Bronchial epithelial cell (primary cell): Measurements from ENCODE around the gene WDR90. TPM values are rescaled to one million over a fixed set of nuclear protein-coding genes. Genes with fewer than 3 reads are reported as not detected.

Experiments used
- DNase-seq: peaks from one replicate; pipeline ENCODE4 v3.0.0-alpha.2; 2010; ENCODE audit warnings: low read depth
- FAIRE-seq: peaks from 2 replicates; lab custom pipeline; 2011; peaks lifted over from hg19 to GRCh38; lab: Jason Lieb, UNC
- H3K27me3 ChIP-seq: 2 replicates; pipeline ENCODE4 v1.5.1; 2011; ENCODE audit warnings: low read length; ENCODE audit not compliant: control insufficient read depth, insufficient read depth
- H3K36me3 ChIP-seq: 2 replicates; pipeline ENCODE4 v1.5.1; 2011; ENCODE audit warnings: low read length; ENCODE audit not compliant: control insufficient read depth, insufficient read depth
- H3K4me3 ChIP-seq: 2 replicates; pipeline ENCODE4 v1.5.1; 2011; ENCODE audit warnings: mild to moderate bottlenecking, low read depth, low read length, control low read depth
- total RNA-seq: library from RNA; depleted of rRNA; stranded (reverse); fragments of >200 nt; gene quantifications from 2 replicates; pipeline ENCODE4 v1.2.1, GENCODE V29; 2014
- TF ChIP-seq, protein P1 (sequence below): IDR thresholded peaks from 2 replicates; pipeline ENCODE4 v1.5.1; 2011; ENCODE audit warnings: mild to moderate bottlenecking, moderate library complexity, low read length, control low read depth, inconsistent platforms; ENCODE audit not compliant: insufficient read depth, severe bottlenecking

Gene WDR90
- total RNA-seq, 1 donor from 2014 or later = 4.2 TPM

DNA sequence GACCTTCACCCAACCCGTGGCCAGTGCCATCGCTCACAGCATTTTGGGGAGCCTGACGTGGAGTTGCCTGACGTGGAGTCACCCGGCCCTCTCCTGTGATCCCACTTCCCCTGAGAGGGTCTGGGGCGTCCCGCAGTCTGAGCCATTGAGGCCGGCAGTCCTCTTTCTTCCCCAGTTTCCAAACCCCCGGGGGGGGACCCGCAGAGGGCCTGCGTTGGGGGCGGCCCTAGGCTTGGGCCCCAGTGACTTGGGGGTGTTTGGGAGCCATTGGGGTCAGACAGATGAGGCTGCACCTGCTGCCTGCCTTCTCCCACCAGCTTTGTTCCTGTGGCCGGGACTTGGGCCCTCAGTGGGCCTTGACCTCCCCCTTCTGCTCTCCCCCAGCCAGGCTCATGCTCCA lies 20.5 kb downstream of the WDR90 start:
- TF ChIP-seq, protein P1, sequence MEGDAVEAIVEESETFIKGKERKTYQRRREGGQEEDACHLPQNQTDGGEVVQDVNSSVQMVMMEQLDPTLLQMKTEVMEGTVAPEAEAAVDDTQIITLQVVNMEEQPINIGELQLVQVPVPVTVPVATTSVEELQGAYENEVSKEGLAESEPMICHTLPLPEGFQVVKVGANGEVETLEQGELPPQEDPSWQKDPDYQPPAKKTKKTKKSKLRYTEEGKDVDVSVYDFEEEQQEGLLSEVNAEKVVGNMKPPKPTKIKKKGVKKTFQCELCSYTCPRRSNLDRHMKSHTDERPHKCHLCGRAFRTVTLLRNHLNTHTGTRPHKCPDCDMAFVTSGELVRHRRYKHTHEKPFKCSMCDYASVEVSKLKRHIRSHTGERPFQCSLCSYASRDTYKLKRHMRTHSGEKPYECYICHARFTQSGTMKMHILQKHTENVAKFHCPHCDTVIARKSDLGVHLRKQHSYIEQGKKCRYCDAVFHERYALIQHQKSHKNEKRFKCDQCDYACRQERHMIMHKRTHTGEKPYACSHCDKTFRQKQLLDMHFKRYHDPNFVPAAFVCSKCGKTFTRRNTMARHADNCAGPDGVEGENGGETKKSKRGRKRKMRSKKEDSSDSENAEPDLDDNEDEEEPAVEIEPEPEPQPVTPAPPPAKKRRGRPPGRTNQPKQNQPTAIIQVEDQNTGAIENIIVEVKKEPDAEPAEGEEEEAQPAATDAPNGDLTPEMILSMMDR = no peak
- FAIRE-seq (no peak), DNase-seq (no peak)
- no peaks in the 10 kb centered on the region for H3K27me3 ChIP-seq
- H3K4me3 ChIP-seq = no peak overlapping the region
- peaks cover 31% of the 10 kb centered on the region for H3K36me3 ChIP-seq

DNA sequence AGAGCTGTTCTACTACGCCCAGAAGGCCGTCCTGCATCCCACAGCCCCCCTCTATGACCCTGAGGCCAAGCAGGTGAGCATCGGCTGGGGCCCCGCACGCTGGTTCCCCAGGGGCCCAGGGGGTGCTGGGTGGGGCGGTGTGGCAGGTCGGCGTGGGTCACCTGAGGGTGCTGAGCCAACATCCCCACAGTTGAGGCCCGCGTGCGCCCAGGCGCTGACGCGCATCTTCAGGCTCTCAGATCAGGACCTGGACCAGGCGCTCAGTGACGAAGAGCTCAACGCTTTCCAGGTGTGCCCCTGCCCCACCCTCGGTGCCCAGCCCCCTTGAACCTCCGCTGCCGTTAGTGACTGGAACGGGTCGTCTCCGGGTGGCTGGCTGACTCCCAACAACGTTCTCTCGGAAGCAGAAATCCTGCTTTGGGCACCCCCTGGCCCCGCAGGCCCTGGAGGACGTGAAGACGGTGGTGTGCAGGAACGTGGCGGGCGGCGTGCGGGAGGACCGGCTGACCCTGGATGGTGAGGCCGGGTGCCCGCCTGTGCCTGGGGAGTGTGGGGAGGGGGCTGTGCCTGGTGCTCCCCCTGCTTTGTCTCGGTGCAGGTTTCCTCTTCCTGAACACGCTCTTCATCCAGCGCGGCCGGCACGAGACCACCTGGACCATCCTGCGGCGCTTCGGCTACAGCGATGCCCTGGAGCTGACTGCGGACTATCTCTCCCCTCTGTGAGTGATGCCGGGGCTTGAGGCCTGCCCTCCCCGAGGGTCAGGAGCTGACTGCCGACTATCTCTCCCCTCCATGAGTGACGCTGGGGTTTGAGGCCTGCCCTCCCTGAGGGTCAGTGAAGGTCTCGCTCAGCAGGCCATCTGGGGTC lies 21.6 kb downstream of the WDR90 start:
- Histone ChIP-seq H3K27me3 (no peaks in the 10 kb centered on the region), H3K4me3 (no peak overlapping the region), H3K36me3 (peaks cover 31% of the 10 kb centered on the region)
- TF ChIP-seq, protein P1 = no peak
- FAIRE-seq (no peak), DNase-seq (no peak)

GRCh38 chr16:671353-672131 lies 22.4 kb downstream of the WDR90 start:
- FAIRE-seq (no peak), DNase-seq (no peak)
- H3K27me3 ChIP-seq = no peaks in the 10 kb centered on the region
- H3K4me3 ChIP-seq = no peak overlapping the region
- TF ChIP-seq, protein P1 = no peak
- peaks cover 31% of the 10 kb centered on the region for H3K36me3 ChIP-seq

DNA sequence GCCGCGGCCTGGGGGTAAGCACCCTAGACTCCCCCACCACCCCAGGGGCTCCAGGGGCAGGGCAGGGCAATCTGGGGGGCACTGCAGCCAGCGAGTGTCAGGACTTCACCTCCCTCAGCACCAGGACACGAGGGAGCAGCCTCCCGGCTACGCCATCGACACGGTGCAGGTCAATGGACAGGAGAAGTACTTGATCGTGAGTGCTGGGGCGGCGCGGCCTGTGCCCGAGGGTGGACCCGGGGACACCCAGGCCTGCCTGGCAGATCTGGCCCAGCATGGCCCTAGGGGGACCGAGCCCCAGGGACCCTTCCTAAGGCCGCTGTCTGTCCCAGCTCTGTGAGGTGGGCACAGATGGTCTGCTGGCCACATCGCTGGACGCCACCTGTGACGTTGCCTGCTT lies 23.2 kb downstream of the WDR90 start:
- TF ChIP-seq, protein P1 = no peak
- DNase-seq = no peak
- no peak for FAIRE-seq
- no peaks in the 10 kb centered on the region for H3K27me3 ChIP-seq
- H3K4me3 ChIP-seq = no peak overlapping the region
- peaks cover 31% of the 10 kb centered on the region for H3K36me3 ChIP-seq

GRCh38 chr16:672851-673250 lies 23.7 kb downstream of the WDR90 start:
- H3K36me3 ChIP-seq = peaks cover 31% of the 10 kb centered on the region
- no peak for DNase-seq
- TF ChIP-seq, protein P1 = no peak
- FAIRE-seq = no peak
- no peaks in the 10 kb centered on the region for H3K27me3 ChIP-seq
- H3K4me3 ChIP-seq = no peak overlapping the region
